Hematopoietic multipotent progenitor cell treated with erythropoietin and hydrocortisone succinate and interleukin-3 and kit ligand, for 8 days (in vitro differentiated cells): ENCODE data around the gene NR1D2.
"Not testable (repeated sequence)": the region's sequence is repeated elsewhere in the genome, so short reads cannot be mapped to it uniquely, and the experiment has no call there.

Source experiments
- DNase-seq: peaks from one replicate; pipeline ENCODE4 v3.0.0-alpha.2; 2015

The NR1D2 gene

DNA sequence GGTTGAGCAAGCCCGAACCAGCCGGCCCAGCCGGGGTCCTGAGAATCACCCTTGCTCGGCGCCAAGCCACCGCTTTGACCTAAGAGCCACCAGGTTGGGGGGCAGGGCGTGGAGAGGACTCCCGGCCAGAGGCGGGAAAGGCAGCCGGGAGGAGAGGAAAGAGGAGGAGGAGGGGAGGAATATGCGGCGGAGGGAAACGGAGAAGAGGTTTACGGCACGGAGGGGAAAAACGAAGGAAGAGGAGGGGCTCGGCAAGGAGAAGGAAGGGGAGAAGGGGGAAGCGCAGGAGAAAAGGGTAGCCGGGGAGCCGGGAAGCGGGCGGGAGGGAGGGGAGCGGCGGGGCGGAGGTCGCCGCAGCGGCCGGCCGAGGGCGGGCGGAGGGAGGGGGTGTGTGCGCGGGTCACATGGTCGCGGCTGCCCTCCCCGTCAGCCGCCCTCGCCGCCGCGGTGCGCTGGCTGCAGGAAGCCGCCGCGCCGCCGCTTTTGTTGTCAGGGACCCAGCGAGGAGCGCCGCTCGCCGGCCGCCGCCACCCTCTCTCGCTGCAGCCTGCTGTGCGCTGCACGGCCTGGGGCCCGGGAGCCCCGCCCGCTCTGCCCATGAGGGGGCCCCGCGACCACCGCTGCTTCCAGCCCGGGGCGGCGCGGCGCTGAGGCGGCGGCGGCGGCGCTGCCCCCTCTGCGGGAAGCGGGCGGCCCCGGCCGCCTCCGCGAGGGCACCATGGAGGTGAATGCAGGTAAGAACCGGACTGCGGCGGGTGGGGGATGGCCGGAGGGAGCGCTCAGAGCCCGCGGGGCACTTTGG is at the start of gene NR1D2:
Gene NR1D2 (plus strand): TSS at position 426 of the 802 bp plus-strand sequence. CDS start 293 bp downstream, at position 719.
- peak; percentile 74 for DNase-seq

- DNase-seq = no peak
Observed at GRCh38 chr3:23900744-23901143, 44.3 kb upstream of the NR1D2 start.

- peak; percentile 30 for DNase-seq
Observed at GRCh38 chr3:23904545-23904944, 40.5 kb upstream of the NR1D2 start.

DNA sequence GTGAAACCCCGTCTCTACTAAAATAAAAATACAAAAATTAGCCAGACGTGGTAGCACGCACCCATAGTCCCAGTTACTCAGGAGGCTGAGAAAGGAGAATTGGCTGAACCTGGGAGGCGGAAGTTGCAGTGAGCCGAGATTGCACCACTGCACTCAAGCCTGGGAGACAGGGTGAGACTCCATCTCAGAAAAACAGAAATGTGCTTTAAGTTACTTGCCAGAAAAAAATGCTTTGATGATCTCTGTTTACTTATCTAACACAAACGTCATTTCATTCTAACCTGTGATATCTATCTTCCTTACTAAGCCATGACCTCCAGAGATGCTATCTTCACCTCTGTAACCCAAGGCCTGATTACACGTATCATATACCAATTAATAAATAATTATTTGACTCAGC is 35.7 kb upstream of the NR1D2 start:
- DNase-seq = no peak

- DNase-seq = no peak
Observed at GRCh38 chr3:23911397-23911796, 33.7 kb upstream of the NR1D2 start.

DNA sequence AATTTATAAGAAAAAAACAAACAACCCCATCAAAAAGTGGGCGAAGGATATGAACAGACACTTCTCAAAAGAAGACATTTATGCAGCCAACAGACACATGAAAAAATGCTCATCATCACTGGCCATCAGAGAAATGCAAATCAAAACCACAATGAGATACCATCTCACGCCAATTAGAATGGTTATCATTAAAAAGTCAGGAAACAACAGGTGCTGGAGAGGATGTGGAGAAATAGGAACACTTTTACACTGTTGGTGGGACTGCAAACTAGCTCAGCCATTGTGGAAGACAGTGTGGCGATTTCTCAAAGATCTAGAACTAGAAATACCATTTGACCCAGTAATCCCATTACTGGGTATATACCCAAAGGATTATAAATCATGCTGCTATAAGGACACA is 32.8 kb upstream of the NR1D2 start:
- DNase-seq = not testable (repeated sequence)

- DNase-seq = no peak
Observed at GRCh38 chr3:23913182-23913581, 31.9 kb upstream of the NR1D2 start.

GRCh38 chr3:23913873-23914743 is 31.0 kb upstream of the NR1D2 start:
- DNase-seq = no peak

- DNase-seq = no peak
Observed at GRCh38 chr3:23915537-23916108, 29.5 kb upstream of the NR1D2 start.

DNA sequence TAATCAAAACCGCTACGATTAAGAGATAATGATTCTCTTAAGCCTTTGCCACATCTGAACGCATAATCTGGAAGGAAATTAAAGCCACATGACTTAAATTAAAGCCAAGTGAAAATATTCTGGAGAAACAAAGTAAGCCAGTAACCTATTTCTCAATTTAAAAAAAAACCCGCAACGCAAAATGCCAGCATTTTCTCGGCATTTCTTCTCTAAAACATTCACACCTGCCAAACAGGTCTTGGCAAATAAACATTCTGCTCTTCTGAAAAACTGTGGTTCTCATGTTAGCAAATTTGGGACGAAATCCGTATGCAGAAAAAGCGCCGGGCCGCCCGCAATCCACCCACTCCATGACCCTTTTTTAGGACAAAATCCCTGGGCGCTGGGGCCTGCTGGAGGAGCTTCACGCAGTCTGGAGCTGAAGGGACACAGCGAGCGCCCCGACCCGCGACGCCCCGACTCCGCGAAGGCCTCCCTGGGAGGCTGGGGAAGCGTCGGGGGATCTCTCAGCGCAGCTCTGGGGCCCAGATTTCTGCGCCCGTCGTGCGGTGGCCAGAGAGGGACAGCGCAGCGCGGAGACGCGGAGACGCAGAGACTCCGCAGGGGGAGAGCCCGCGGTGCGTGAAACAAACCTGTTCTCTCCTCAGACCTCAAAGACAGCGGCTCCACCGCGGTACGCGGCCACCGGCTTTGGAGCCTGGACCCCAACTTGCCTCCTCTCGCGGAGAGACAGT is 28.8 kb upstream of the NR1D2 start:
- DNase-seq = peak; percentile 4

DNA sequence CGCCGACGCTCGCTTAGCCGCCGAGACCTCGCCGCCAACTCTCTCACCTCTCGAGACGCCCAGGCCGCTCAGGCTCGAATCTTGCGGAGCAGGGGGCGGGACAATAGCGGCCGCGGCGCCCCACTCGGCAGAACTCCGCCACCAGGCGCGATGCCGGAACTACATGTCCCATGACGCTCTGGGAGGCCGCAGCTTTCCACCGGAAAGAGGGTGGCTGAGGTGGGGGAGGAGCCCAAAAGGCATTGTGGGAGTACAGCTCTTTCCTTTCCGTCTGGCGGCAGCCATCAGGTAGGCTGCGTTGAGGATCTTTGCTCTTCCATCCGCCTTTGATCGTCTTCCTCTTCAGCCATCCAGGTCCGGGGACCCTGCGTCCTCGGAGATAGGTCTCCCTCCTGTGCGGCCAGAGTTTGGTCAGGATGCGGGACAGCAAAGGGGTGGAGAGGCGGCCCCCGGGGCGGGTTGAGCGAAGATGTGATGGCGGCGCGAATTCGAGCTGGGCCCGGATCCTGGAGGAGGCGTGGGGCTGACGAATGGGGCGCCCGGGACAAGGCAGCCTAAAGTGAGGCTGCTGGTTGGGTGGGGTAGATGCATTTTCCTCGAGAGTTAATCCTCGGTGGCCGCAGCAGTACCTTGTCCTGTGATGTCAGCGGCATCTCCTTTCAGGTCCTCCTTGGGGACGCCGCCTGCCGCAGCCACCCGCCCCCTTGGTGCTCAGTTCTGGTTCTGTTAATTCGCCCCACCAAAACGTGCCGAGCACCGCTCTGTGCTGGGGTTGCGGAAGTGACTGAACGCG is 28.0 kb upstream of the NR1D2 start, which contains the start of the genes NKIRAS1 and RPL15:
Gene NKIRAS1 (minus strand): TSS at position 105 of the 793 bp plus-strand sequence. CDS start 6,086 bp downstream, outside the sequence.
Gene RPL15 (plus strand): TSS at position 247 of the 793 bp plus-strand sequence. CDS start 728 bp downstream, outside the sequence.
- peak; percentile 98 for DNase-seq

DNA sequence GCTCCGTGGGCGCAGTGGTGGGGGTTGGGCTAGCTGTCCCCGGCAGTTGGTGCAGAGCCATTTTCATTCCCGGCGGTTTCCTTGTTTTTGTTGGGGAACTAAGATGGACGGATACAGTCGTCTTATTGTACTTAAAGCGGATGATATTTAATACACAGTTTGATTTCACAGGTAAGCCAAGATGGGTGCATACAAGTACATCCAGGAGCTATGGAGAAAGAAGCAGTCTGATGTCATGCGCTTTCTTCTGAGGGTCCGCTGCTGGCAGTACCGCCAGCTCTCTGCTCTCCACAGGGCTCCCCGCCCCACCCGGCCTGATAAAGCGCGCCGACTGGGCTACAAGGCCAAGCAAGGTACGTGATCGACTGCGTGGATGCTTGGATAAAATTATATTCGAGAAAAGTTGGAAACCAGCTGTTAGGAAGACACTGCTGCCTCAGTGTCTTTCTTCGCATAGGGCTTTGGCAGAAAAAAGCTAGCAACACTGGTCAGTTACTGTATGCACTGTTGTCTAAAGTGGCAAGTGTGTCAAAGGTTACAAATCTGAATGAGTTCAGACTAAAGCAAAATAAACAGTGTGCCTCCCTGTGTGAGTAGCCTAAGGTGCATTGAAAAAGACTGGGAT is 27.3 kb upstream of the NR1D2 start:
- DNase-seq = peak; percentile 68

- DNase-seq = not testable (repeated sequence)
Observed at GRCh38 chr3:23918331-23918730, 26.8 kb upstream of the NR1D2 start.

DNA sequence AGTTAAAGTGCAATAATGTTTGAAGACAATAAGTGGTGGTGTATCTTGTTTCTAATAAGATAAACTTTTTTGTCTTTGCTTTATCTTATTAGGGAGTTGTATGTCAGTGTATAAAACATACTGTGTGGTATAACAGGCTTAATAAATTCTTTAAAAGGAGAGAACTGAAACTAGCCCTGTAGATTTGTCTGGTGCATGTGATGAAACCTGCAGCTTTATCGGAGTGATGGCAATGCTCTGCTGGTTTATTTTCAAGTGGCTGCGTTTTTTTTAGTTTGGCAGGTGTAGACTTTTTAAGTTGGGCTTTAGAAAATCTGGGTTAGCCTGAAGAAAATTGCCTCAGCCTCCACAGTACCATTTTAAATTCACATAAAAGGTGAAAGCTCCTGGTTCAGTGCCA is 25.5 kb upstream of the NR1D2 start:
- DNase-seq = no peak

DNA sequence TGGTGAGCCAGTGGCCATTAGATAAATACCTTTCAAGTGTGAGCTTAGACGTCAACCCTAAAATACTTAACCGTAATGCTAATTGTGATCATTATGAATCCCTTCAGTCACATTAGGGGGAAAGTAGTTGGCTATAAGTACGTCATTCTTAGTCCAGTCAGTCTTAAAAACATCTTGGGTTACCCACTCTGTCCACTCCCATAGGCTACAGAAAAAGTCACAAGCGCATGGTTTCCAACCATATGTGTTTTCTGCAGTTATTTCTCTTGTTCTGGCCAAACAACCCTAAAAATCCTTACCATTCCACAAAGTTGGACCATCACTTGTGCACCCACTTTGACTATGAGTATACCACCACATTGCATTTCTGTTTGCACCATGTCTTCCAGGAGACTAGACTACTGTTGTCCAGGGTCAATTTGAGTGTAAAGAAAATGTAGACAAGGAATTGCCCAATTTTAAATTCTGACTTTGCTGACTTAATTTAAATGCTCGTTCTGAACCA is 24.9 kb upstream of the NR1D2 start:
- peak; percentile 22 for DNase-seq

DNA sequence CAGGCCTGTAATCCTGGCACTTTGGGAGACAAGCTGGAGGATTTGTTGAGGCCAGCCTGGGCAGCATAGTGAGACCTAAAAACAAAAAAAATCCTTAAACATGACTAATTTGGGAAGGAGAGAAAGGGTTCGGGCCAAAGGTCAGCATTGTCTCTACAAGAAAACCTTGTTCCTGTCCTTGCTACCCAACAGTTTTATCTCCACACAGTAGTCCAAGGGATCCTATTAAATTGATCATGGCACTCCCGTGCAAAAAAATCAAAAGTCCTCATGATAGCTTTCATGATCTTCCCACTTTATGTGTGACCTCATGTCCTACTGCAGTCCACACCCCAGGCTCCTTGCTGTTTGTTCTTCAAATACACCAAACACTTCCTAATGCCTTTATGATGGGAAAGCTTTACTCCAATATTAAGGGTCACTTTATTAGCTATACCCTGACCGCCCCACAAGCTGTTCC is 24.0 kb upstream of the NR1D2 start:
- peak; percentile 53 for DNase-seq

- DNase-seq = no peak
Observed at GRCh38 chr3:23923786-23924185, 21.3 kb upstream of the NR1D2 start.

DNA sequence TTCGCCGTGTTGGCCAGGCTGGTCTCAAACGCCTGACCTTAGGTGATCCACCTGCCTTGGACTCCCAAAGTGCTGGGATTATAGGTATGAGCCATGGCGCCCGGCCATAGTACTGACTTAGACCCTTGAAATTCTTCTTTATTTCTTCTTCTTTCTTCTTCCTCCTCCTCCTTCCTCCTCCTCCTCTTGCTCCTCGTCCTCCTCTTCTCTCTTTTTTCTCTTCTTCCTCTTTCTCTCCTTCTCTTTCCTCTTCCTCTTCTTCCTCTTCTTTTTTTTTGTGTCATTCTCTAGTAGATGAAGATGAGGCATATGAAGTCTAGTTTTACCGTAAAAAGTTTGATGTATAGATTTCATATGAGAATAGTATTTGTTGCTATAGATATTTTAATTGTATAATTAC is 18.8 kb upstream of the NR1D2 start:
- no peak for DNase-seq

- DNase-seq = no peak
Observed at GRCh38 chr3:23926736-23927135, 18.4 kb upstream of the NR1D2 start.

DNA sequence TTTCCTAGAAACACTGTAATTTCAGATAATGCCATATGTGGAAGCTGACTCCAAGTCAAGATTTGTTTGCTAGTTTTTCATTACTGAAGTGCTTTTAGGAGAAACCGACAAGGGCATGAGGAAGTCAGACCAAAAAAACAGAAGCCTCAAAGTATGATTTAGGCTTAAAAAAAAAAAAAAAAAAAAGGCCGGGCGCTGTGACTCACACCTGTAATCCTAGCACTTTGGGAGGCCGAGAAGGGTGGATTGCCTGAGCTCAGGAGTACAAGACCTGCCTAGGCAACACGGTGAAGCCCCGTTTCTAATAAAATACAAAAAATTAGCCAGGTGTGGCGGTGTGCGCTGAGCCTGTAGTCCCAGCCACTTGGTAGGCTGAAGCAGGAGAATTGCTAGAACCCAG is 16.6 kb upstream of the NR1D2 start:
- DNase-seq = no peak

- DNase-seq = no peak
Observed at GRCh38 chr3:23931597-23931996, 13.5 kb upstream of the NR1D2 start.
